Dermis microvascular lymphatic vessel endothelial cell (primary cell): ENCODE measurements around the gene SCFD2. TPM values are rescaled to one million over a fixed set of nuclear protein-coding genes. Genes with fewer than 3 reads are reported as not detected.
A peak's percentile ranks its signal among the peaks of the same experiment; 100 is the strongest.

ENCODE experiments used
- DNase-seq, 2 donors: peaks; one replicate each; pipeline versions ENCODE4 v3.0.0 to v3.0.0-alpha.2; 2010; ENCODE audit warnings: low read depth in 2 of 2
- total RNA-seq: library from RNA; depleted of rRNA; stranded (reverse); fragments of >200 nt; gene quantifications from 2 replicates; pipeline ENCODE4 v1.2.1, GENCODE V29; 2014

The SCFD2 gene
- total RNA-seq, 1 donor from 2014 or later = 11.3 TPM

DNA sequence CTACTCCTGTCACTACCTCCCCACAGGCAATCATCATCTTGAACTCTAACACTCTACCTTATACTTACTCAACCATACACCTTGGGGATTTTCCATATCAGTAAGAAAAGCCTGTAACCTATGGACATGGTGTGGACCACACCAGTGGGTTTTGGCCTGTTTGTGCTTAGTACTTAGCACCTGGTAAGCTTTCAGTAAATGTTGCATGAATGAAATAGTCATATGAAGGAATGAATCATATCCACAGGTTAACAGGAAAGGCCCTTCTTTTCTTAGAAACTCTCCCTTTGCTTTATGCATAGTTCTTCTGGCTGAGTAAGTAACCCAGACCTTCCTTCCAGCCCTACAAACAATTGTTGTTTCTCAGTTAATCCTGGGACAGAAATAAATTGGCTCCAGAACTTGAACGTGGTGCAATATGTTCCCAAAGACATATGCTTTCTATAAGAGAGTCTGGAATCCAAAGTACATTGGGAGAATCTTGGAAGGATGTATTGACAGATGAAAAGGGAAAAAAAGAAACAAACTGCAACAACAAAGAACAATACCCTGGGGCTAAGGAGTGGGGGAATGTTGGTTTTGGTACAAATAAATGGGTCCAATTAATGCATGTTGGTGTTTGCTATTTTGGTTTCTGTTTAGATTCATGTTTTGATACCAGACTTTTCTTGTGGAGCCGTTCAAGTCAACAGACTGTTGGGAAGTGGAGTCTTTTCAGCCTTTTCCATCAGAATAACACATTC is 475.9 kb downstream of the SCFD2 start:
- peak in 1 of 2 donors; percentile 35 for DNase-seq

DNA sequence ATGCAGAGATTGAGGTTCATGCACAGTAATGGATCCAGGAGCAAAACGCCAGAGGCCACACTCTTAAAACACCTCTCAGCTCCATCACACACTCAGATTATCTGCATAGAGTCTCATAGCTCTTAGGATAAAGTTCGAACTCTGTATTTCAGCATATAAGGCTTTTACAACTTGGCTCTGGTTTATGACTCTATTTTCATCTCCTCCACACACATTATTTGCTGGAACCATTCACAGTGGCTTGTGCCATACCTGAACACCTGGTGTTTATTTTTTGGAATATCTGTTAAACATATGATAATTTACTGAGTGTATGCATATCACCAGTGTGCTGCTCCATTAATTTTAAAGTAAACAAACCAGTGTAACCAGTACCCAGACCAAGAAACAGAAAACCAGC is 476.5 kb downstream of the SCFD2 start:
- no peak for DNase-seq

DNA sequence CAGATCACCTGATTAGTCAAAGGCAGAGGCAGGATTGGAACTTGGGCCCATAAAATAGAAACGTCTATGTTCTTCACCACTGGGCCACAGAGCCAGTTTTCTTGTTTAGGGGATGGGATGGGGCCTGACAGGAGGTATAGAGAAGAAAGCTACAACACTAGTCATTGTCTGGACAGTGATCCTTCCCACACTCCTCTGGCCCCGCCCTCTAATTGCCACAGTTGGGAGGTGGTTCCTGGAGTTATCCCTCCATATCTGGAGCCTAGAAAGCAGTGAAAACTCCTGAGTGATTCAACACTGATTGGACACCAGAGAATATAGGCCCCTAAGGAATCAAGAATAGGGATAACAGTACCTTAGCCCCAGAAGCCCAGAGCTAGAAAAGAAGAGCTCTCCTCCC is 480.9 kb downstream of the SCFD2 start:
- DNase-seq = no peak

DNA sequence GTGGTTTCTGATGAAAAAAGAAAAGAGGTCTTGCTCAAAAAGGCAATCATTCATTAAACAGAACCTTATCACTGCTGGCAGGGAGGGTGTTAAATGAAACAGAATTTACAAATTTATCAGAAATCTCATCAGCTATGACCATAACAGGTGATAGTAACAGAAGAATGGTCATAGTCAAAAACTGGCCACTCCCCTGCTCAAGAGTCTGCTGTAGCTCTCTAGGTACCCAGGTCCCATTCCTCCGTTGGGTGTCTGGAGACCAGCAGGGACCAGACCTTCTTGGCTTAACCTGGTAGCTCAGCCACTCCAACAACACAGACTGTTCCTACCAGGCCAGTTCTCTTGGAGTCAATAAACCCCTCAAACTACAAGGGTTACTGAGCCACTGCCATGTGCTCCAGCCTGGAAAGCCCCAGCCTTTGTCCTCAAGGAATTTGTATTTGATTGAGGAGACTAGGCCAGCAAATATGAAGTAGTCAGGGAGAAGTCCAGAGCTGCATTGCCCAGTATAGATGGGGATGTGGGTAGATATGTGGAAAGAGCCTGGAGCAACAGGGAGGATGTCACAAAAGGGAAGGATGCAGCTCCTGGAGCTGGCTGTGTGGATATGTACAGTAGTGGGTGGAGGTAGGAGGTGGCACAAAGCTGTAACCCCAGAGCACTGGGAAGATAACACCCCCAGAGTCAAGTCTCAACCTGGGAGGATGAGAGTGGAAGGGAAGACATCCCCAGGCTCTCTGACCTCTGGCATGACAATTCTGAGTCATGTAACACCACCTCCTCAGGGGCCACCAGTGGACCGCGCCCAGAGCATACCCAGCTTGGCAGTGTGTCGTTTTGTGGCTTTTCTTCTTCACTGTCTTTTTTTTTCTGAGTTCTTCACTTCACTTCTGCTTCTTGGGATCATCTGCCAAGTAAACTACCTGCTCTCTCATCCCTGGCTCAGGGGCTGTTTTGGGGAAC is 481.9 kb downstream of the SCFD2 start:
- no peak for DNase-seq

DNA sequence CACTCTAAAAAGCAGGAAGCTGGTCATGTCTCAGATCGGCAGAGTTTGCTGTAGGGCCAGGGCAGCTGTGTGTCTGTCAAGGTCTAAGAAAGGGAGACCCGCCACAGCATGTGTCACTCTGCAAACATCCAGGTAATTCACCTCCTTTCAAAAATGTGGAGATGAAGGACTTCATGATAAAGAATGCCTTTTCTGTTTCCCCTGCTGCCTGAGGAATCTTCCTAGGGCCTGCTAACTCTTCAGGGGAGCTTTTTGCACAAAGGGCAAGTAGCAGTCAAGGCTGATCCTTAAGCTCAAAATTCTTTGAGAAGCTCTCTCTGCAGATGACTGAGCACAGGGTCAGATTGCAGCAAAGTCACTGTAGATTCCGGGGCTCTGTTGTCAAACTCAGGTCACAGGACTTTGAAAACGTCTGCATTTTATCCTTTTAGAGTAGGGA is 482.7 kb downstream of the SCFD2 start:
- DNase-seq = no peak

DNA sequence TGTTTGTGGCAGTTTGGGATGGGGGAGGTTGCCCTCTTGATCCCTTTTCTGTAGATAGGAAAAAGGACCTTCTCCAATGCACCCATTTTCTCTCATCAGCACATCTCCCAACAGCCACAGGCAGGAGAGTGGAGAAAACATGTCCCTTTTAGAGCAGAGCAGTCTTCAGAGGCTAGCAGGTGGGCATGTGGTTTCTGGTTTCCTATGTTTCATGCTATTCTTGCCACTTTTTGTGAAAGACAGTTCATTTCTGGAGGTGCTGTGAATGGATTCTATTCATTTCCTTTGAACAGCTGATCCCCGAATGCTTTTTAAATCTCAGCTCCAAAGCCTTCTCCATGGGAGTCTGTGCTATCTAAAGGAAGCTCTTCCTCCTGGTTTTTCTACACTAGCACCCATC is 484.9 kb downstream of the SCFD2 start:
- DNase-seq = no peak

DNA sequence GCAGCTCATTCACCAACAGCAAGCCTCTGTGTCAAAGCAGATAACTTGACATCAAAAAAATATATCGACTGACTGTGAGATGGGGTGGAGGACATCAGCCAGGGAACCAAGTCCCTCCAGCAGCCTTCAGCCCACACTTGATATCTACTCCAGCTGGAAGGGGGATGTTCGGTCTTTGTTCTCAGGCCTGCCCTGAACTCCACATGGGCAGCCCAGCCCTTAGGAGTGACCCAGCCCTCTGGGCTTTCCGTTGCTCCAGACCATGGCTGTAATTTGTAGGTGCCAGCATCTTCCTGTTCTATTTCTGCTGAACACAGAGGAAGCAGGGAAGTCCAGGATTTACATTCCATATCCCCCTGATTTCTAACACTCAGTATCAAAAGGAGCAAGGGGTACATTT is 486.4 kb downstream of the SCFD2 start:
- DNase-seq = no peak

DNA sequence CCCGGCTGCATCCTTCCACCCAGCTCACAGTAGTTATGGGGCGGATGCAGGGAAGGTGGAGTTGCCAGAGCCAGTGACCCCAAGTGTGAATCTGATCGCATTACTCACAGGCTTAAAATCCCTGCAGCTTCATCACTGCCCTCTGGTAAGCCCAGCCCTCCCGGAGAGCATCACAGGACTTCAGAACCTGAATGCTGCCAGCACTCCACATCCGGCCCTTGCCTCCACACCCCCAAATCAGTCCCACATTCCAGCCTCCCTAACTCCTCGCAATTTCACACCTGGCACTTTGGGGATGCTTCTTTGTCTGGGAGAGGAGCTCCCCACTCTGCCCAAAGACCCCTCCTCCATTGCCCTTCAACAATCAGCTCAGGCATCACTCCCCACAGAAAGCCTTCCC is 488.2 kb downstream of the SCFD2 start:
- no peak for DNase-seq

DNA sequence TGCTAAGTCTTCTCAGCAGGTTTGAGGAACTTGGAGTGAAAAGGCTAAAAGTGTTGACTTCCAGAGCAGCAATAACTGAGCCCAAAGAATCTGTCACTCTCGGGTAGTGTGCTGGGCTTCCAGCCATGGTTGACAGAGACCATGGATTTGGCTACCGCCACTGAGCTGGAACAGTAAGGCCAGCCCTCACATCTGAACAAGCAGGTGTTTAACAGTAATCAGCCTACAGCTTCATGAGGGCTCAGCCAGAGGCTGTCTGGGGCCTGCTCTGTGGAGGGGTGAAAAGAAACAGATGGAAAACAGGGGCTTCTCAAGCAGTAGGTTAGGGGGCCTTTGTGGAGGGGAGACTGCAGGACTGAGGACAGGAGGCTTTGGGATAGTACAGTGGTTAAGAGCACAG is 488.8 kb downstream of the SCFD2 start:
- no peak for DNase-seq

DNA sequence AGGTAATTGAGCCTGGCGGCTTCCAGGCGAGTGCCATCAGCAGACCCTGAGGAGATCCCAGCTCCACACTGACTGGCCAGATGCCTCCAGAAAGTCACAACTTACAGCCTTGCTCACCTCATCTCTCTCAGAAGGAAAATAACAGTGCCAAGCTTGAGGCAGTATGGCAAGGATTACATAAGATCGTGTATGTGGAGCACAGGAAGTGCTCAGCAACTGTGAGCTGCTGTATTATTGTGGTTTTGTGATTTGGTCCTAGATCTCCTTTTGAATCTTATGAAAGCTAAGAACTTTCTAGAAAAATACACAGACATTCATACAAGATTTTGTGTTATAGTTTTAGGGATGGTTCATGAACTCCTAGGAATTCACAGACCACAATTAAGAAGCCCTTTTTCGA is 489.8 kb downstream of the SCFD2 start:
- no peak for DNase-seq

DNA sequence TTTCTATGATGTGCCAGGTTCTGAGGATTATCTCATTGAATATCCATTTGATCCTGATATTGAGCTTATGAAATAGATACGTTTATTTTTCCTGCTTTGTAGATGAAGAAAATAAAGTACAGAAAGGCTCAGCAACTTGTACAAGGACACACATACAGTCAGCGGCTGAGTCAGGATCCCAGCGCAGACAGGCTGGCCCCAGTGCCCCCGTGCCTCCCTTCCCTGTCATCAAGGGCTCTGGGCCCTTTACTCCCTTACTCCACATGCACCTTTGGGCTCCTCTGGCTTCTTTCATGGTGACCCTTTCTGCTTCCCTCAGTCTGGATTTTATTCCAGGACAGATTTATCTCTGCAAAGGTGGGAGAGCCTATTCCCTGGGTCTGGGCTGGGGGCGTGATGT is 490.9 kb downstream of the SCFD2 start:
- DNase-seq = no peak

DNA sequence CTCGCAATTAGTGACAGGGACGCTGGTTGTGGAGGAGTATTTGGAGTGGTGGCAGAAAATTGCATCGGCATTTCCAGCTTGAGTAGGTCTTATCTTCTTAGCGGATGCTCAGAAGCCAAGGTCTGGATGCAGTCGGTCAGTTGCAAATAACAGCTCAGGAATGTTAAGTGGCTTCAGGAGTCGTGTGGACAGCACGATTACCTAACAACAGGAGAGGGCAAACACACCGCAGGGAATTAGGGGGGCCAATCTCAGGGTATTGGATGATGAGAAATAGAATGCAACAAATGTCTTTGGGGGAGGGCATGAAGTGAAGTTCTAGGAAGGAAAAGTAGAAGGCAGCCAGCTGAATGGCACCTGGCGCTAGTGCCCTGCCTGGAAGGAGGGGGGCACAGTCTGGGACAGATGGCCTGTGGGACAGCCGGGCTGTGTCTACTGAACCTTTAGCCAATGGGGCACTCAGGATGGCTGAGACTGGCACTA is 492.0 kb downstream of the SCFD2 start:
- DNase-seq = no peak

DNA sequence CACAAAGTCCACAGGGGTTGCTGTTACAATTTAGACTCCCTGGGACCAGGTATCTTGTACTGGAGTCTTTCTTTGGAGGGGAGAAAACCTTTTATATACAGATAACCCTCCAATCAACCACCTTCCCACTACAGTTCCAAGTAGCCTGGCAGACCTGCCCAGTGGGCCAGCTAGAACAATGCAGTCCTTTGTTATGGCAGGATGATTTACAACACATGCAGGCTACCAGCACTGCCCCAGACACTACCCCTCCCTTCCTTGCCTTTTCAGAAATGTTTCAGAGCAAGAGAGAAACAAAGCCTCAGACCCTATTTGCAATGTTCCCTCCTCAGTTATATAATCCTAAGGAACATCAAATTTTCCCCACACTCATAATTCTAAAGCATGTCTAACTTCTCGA is 492.7 kb downstream of the SCFD2 start:
- DNase-seq = peak in 1 of 2 donors; percentile 50

DNA sequence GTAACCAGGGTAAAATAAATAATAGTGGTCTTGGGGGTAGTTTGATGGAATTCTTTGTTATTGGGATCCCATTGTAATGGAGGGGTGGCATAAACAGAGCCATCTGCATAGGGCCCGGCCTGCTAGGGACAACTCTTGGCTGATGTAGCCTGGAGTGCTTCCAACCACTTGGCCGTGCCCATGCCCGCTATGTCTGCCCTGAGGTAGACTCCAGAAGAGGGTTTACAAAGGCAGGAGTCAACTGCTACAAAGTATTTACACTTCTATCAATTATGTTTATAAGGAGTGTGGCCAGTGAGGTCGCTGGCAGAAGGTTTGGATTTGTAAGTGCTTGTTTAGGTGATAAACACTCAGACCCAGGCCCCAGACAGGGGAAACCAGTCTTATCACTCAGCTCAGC is 495.6 kb downstream of the SCFD2 start:
- no peak for DNase-seq

DNA sequence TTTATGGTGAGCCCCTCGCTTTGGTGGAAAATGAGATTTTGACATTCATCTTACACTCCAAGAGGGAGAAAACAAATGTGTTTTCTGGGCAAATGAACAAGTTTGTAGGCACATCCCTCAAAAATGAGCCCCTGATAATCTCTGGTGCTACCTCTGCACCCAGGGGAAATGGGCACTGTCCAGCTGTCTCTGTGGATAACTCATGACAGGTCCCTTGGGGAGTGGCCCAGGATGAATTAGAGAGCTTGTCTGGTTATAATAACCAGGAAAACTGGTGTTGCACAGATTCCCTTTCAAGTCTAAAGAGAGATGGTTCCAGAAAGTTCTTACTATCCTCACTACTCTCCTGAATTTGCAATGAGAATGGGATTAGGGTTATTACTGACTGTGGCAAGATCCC is 496.2 kb downstream of the SCFD2 start:
- DNase-seq = no peak

DNA sequence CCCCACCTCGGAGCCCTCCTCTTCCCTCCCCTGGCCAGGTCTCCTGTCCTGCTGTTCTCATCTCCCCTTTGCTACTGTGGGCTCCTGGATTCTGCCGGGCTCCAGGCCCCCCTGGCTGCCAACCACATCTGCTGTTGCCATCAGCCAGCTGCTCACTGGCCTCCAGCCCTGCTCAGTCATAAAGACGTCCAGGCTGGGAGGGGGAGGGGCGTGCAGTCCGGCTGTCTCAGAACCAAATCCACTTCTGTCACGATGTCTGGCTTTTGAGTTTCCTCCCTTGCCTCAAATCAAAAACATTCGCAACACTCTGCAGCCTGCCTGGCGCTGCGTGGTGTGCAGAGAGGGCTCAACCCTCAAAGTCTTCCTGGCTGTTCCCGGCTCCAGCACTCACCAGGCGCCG is 496.7 kb downstream of the SCFD2 start:
- DNase-seq = no peak

DNA sequence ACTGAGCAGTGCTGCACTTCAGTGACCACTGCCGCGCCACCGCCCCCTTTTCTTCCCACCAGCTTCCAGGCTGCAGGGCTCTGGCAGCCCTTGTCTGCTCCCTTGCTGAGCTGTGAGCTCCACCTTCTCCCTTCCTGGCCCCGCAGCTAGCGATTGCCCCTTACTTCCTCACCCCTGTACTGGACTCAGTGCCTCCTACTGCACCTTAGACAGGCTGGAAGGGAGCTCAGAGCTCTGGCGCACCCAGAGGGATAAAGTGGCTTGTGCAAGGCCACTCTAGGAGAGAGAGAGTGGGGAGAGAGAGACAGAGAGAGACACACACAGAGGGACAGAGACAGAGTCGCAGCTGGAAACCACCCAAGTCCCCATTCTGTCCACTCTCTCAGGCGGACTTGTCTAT is 497.7 kb downstream of the SCFD2 start:
- DNase-seq = peak in 1 of 2 donors; percentile 3

DNA sequence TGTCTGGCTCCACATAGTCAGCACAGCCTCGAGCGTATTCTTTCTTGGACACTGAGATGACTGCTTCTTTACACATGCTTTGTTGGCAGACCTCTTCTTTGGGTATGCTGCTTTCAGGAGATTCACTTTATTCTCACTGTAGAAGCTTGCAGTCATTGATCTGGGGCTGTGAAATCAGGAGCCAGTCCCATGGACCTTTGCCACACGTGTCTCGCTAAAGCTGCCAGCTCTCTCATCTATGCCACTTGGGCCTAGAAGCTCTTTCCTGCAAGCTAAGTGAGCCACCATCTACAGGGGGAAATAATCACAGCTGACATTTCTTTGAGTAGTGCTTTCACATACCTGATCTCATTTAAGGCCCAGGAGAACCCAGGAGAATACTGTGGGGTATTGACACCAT is 498.7 kb downstream of the SCFD2 start:
- no peak for DNase-seq

DNA sequence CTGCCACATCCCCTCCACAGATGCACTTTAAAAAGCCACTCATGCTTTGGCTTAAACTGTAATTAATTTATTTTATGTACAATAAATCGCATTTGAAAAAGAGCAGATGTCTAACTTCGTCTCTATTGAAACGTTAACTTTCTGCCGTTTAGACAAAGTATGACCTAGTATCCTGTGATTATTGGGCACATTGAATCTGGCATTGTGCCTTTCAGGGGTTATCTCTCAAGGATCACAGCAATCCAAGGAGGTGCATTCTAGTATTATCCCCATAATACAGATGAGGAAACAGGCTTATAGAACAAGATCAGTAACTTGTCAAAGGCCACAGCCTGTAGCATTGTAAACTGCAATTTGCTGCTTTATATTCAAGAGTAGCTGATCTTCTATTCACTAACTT is 499.1 kb downstream of the SCFD2 start:
- DNase-seq = no peak

DNA sequence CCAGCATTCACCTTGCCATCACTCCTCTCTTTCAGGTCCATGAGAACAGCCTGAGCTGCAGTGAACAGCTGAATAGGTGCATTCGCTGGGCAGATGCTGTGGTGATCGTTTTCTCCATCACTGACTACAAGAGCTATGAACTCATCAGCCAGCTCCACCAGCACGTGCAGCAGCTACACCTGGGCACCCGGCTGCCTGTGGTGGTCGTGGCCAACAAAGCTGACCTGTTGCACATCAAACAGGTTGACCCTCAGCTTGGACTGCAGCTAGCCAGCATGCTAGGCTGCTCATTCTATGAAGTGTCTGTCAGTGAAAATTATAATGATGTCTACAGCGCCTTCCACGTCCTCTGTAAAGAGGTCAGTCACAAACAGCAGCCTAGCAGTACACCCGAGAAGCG is 500.6 kb downstream of the SCFD2 start:
- no peak for DNase-seq

DNA sequence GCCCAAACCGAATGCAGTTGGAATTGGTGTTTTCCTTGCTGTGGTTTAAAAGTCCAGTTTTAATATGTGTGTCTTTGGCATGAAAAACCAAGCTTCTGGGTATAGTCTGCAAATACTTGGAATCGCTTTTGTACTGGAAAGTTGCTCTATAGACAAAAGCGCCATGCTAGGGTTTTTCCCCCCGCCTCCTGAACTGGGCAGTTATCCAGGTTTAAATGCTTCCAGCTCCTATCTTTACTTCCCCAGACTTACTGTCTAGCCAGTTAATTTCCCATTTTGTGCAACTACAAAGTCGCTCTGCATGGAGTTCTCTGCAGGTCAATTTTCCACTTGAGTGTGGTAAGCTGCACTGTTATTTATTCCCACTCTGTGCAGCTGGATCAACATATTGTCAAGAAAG is 501.1 kb downstream of the SCFD2 start:
- peak; percentile 68 to 94 for DNase-seq

DNA sequence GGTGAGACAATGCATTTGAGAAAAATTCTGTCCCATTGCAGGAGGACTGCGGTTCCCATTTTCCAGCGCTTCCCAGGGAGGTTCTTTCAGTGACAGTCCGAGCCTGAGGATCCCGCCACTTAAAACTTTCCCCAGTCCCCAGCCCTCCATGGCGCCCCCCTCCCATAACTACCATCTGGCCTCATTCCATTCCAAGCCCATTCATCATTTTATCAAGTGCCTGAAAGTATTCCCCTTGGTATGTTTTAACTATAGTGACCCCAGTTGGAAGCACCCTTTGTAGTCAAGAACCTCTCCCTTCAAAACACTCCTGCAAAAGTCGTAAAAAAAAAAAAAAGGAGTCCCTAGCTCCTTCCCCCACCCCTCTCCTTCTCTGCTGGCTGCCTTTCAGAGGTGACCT is 502.5 kb downstream of the SCFD2 start:
- DNase-seq = no peak
